ENCODE measurements around the gene PGM5.

- TF ChIP-seq SIN3A (IDR thresholded peaks at IDR 0.05; ENCODE audit: borderline replicate concordance, insufficient read depth, low read length) (no peak), REST (IDR thresholded peaks at IDR 0.05; ENCODE audit: insufficient read depth in 1 of 2, low read depth in 2 of 2, low read length in 2 of 2) (no peak), POLR2AphosphoS5 (IDR thresholded peaks at IDR 0.05; ENCODE audit: low read depth, low read length) (no peak), TAF1 (IDR thresholded peaks at IDR 0.05; ENCODE audit: borderline replicate concordance, insufficient read depth, low read length) (no peak)
Measured at GRCh38 chr9:68426755-68427154, 70.3 kb downstream of the PGM5 start.

All from PFSK-1 (cell line).